Astrocyte (in vitro differentiated cells and primary cell): ENCODE measurements around the gene MYH9.

Experiments used
- CTCF ChIP-seq: IDR thresholded peaks from 2 replicates; pipeline ENCODE4 v1.5.1; 2011; ENCODE audit warnings: low read depth, mild to moderate bottlenecking, inconsistent platforms, low read length, moderate library complexity; ENCODE audit not compliant: insufficient read depth
- EZH2 ChIP-seq: IDR thresholded peaks from 2 replicates; pipeline ENCODE4 v1.6.1; 2012; ENCODE audit warnings: mild to moderate bottlenecking, low read length, inconsistent platforms; ENCODE audit not compliant: insufficient read depth

DNA sequence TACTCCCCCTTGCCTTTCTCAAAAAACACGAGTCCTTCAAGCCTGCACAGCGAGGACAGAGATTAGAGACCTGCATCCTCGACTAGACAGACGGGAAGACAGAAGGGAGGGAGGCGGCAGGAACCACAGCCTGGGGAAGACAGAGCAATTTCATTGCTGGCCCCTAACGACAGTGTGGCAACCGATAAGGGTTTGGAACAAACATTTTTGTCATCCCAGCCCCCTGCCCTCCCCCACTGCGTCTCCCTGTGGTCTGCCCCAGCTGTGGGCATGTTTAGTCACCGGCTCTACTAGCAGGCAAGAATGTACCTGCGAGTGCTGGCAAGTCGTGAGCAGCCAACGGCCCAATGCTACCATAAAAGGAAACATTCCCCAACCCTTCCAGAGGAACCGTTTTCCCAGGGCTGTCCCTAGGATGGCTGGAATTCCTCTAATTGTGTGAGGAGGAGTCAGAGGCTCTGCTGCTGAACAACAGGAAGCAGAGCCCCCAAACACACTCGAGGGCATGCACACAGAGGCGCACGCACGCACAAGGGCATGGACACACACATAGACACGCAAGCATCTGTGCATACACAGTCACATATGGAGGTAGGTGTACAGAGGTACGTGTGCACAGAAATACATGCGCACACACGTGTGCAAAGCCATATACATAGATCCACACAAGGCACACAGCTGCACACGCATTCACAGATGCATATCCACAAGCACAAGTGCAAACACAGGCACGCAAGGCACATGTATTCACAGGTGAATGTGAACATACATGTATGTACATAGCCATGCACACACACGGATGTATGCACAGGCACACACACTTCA is 58.3 kb downstream of the MYH9 start:
- TF ChIP-seq CTCF (no peak), EZH2 (no peak)
